Endothelial cell of umbilical vein (primary cell): ENCODE measurements around the gene NETO1. TPM values are rescaled to one million over a fixed set of nuclear protein-coding genes. Genes with fewer than 3 reads are reported as not detected.

Experiments used
- BruUV-seq: library from RNA; stranded (reverse); fragments of 400-500 nt; replicated peaks from 2 replicates; lab custom pipeline; 2021; lab: Mats Ljungman, UMichigan
- CTCF ChIA-PET: fragments of 300-600, 350-600 bp; sonication (Branson Sonifier 250); formaldehyde crosslinking; loops from one replicate; lab custom pipeline; 2021; ENCODE audit warnings: antibody characterized with exemption, inconsistent platforms; lab: Charles Lee
- POLR2A ChIA-PET: fragments of 300-600, 350-600 bp; sonication (Branson Sonifier 250); formaldehyde crosslinking; loops from one replicate; lab custom pipeline; 2021; ENCODE audit warnings: antibody characterized with exemption, inconsistent platforms; lab: Charles Lee
- DNase-seq: peaks from one replicate; pipeline ENCODE4 v3.0.0-alpha.2; 2011; ENCODE audit warnings: low read depth, low spot score
- FAIRE-seq: peaks from 2 replicates; lab custom pipeline; 2011; peaks lifted over from hg19 to GRCh38; lab: Jason Lieb, UNC
- H2AFZ ChIP-seq: 2 replicates; pipeline ENCODE4 v1.6.0; 2012; ENCODE audit warnings: low read depth, low read length, control low read depth, inconsistent platforms
- H3K27ac ChIP-seq: 2 replicates; pipeline ENCODE4 v1.5.1; 2011; ENCODE audit warnings: low read depth, mild to moderate bottlenecking, control low read depth, low read length, moderate library complexity; ENCODE audit not compliant: insufficient read depth
- H3K27me3 ChIP-seq, 2 experiments: 2 replicates each; pipeline versions ENCODE4 v1.6.0 to v1.6.1; 2011; ENCODE audit warnings: low read length in 2 of 2, mixed read lengths in 1 of 2; ENCODE audit not compliant: control insufficient read depth in 2 of 2, insufficient read depth in 2 of 2
- H3K36me3 ChIP-seq, 2 experiments: 2 replicates in 1 of 2; 3 replicates in 1 of 2; pipeline ENCODE4 v1.5.1; 2011; ENCODE audit warnings: low read length in 2 of 2, mild to moderate bottlenecking in 1 of 2, moderate library complexity in 1 of 2; ENCODE audit not compliant: control insufficient read depth in 2 of 2, insufficient read depth in 2 of 2; ENCODE audit errors: extremely low read depth in 1 of 2
- H3K4me1 ChIP-seq: 3 replicates; pipeline ENCODE4 v1.5.1; 2011; ENCODE audit warnings: mild to moderate bottlenecking, low read length; ENCODE audit not compliant: control insufficient read depth, insufficient read depth; ENCODE audit errors: extremely low read depth
- H3K4me2 ChIP-seq: 2 replicates; pipeline ENCODE4 v1.6.1; 2011; ENCODE audit warnings: low read length, control low read depth, mixed read lengths; ENCODE audit not compliant: insufficient read depth
- H3K4me3 ChIP-seq, 3 experiments: fragments of 200-600 bp in 1 of 3; sonication (generic), shearing (Covaris generic) in 1 of 3; replicated peaks in 1 of 3; 2 replicates each; pipeline ENCODE4 v1.5.1; 2011 to 2016; ENCODE audit warnings: control low read depth in 3 of 3, low read length in 3 of 3, mild to moderate bottlenecking in 2 of 3, inconsistent platforms in 1 of 3, low read depth in 1 of 3, moderate library complexity in 1 of 3; ENCODE audit not compliant: insufficient read depth in 1 of 3
- H3K79me2 ChIP-seq: 2 replicates; pipeline ENCODE4 v1.6.0; 2012; ENCODE audit warnings: low read length, inconsistent platforms; ENCODE audit not compliant: control insufficient read depth, insufficient read depth
- H3K9ac ChIP-seq: replicated peaks from 2 replicates; pipeline ENCODE3; 2011; ENCODE audit warnings: low read length, control low read depth; ENCODE audit not compliant: insufficient read depth; ENCODE audit errors: extremely low read depth
- H3K9me1 ChIP-seq: replicated peaks from 3 replicates; pipeline ENCODE4 v1.6.0; 2011; ENCODE audit warnings: mild to moderate bottlenecking, low read length; ENCODE audit not compliant: control insufficient read depth, insufficient read depth; ENCODE audit errors: extremely low read depth
- H3K9me3 ChIP-seq: replicated peaks from 2 replicates; pipeline ENCODE4 v1.5.1; 2012; ENCODE audit warnings: low read length, inconsistent platforms; ENCODE audit not compliant: control insufficient read depth, insufficient read depth
- H4K20me1 ChIP-seq: replicated peaks from 2 replicates; pipeline ENCODE3; 2011; ENCODE audit warnings: mild to moderate bottlenecking, low read length; ENCODE audit not compliant: control insufficient read depth, insufficient read depth; ENCODE audit errors: extremely low read depth
- EZH2 ChIP-seq: IDR thresholded peaks from 2 replicates; pipeline ENCODE4 v1.6.1; 2012; ENCODE audit warnings: borderline replicate concordance, low read depth, mild to moderate bottlenecking, moderate library complexity, low read length, inconsistent platforms; ENCODE audit not compliant: severe bottlenecking
- FOS ChIP-seq: IDR thresholded peaks from 2 replicates; pipeline ENCODE4 v1.6.1; 2011; ENCODE audit warnings: mild to moderate bottlenecking, low read length, moderate library complexity, borderline replicate concordance; ENCODE audit not compliant: insufficient read depth
- GATA2 ChIP-seq: IDR thresholded peaks from 2 replicates; pipeline ENCODE4 v1.7.0; 2011; ENCODE audit warnings: low read depth, mild to moderate bottlenecking, moderate library complexity, mixed read lengths, low read length; ENCODE audit not compliant: insufficient read length, insufficient read depth
- JUN ChIP-seq: IDR thresholded peaks from 2 replicates; pipeline ENCODE4 v1.6.1; 2011; ENCODE audit warnings: borderline replicate concordance, low read depth; ENCODE audit not compliant: insufficient read length, insufficient read depth
- MYC ChIP-seq: IDR thresholded peaks from one replicate; pipeline ENCODE4 v1.6.1; 2011; ENCODE audit warnings: mild to moderate bottlenecking, low read depth, low read length
- POLR2A ChIP-seq: IDR thresholded peaks from 2 replicates; pipeline ENCODE4 v1.6.1; 2012; ENCODE audit warnings: low read depth, mild to moderate bottlenecking, control low read depth, low read length
- POLR2AphosphoS5 ChIP-seq: IDR thresholded peaks from 2 replicates; pipeline ENCODE4 v1.6.1; 2012; ENCODE audit warnings: low read depth, mild to moderate bottlenecking, control low read depth, low read length, moderate library complexity; ENCODE audit not compliant: insufficient read depth
- dilution Hi-C: fragments of 300-500 bp; cut with MboI; formaldehyde crosslinking; loops from one replicate; pipeline ENCODE4 v1.15.0; 2019; ENCODE audit warnings: low sequenced_read_pairs; ENCODE audit not compliant: extremely low pct_ligation_motif_present
- intact Hi-C: fragments of 100-400 bp; cut with micrococcal nuclease; formaldehyde crosslinking; loops from one replicate; pipeline ENCODE4 v1.10.0; 2022
- polyA plus RNA-seq, 4 experiments: library from polyadenylated mRNA; depleted of rRNA in 3 of 4; stranded (reverse) in 3 of 4; unstranded in 1 of 4; fragments of >200 nt; gene quantifications; 2 replicates each; pipeline versions ENCODE4 v1.2.1 to v1.2.3, GENCODE V29; 2011 to 2012; ENCODE audit warnings: missing spikeins in 1 of 4
- total RNA-seq: library from RNA; stranded (reverse); gene quantifications from 2 replicates; pipeline ENCODE4 v1.2.3, GENCODE V29; 2021
- TF ChIP-seq, protein P1 (sequence below): IDR thresholded peaks from 2 replicates; pipeline ENCODE4 v1.6.1; 2011; ENCODE audit not compliant: insufficient read depth, insufficient read length
- TF ChIP-seq, protein P2 (sequence below), 2 donors: IDR thresholded peaks; 1 replicate in 1 of 2; 2 replicates in 1 of 2; pipeline ENCODE4 v1.5.1; 2011; ENCODE audit warnings: low read length in 2 of 2, mild to moderate bottlenecking in 2 of 2, moderate library complexity in 2 of 2, control low read depth in 1 of 2, inconsistent platforms in 1 of 2, low read depth in 1 of 2; ENCODE audit not compliant: insufficient read depth in 1 of 2; ENCODE audit errors: extremely low read depth in 1 of 2

NETO1 gene
- total and polyA plus RNA-seq, 2 donors (not counting 3 experiments of a cell fraction or from before 2014, with no cell fraction given) = not detected

DNA sequence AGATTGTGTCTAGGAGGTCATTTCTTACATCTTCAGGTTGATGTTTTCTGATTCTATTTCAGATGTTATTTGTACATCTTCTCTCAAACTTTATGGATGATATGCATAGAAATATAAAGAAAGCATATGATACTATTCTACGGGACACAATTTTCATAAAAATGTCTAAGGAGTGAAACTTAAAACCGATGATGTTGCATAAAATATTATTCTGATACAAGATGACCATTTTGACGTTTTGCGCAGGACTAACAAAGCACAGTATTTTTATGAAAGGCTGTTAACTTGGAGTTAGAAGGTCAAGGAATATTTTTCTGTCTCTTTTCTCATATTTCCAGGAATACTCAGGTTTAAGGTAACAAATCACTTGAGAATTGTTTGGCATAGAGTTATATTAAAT, 8.7 kb downstream of the NETO1 start:
- dilution Hi-C loops (no loop called here), intact Hi-C loops (no loop called here)
- FAIRE-seq (no peak), DNase-seq (no peak)
- CTCF ChIA-PET = no interaction called here
- Histone ChIP-seq H3K9me3 (peaks cover 2% of the 10 kb centered on the region), H3K79me2 (no peaks in the 10 kb centered on the region), H3K9ac (no peak overlapping the region), H3K9me1 (no peaks in the 10 kb centered on the region), H2AFZ (no peak overlapping the region), H3K27me3 (no peaks in the 10 kb centered on the region), H3K4me1 (no peaks in the 10 kb centered on the region), H3K36me3 (no peaks in the 10 kb centered on the region), H4K20me1 (no peaks in the 10 kb centered on the region), H3K4me3 (no peak overlapping the region), H3K4me2 (no peak overlapping the region), H3K27ac (no peak overlapping the region)
- POLR2A ChIA-PET = no interaction called here
- BruUV-seq = no TSS peak
- TF ChIP-seq JUN (no peak), MYC (no peak), GATA2 (no peak), POLR2A (no peak), POLR2AphosphoS5 (no peak), FOS (no peak), EZH2 (no peak)
- TF ChIP-seq, protein P1, sequence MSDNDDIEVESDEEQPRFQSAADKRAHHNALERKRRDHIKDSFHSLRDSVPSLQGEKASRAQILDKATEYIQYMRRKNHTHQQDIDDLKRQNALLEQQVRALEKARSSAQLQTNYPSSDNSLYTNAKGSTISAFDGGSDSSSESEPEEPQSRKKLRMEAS = no peak
- TF ChIP-seq, protein P2, sequence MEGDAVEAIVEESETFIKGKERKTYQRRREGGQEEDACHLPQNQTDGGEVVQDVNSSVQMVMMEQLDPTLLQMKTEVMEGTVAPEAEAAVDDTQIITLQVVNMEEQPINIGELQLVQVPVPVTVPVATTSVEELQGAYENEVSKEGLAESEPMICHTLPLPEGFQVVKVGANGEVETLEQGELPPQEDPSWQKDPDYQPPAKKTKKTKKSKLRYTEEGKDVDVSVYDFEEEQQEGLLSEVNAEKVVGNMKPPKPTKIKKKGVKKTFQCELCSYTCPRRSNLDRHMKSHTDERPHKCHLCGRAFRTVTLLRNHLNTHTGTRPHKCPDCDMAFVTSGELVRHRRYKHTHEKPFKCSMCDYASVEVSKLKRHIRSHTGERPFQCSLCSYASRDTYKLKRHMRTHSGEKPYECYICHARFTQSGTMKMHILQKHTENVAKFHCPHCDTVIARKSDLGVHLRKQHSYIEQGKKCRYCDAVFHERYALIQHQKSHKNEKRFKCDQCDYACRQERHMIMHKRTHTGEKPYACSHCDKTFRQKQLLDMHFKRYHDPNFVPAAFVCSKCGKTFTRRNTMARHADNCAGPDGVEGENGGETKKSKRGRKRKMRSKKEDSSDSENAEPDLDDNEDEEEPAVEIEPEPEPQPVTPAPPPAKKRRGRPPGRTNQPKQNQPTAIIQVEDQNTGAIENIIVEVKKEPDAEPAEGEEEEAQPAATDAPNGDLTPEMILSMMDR (IDR thresholded peaks at IDR 0.05; ENCODE audit: extremely low read depth in 1 of 2, insufficient read depth in 1 of 2, low read depth in 1 of 2, low read length in 2 of 2) = no peak
